ENCODE results near the gene ANKHD1.

DNA sequence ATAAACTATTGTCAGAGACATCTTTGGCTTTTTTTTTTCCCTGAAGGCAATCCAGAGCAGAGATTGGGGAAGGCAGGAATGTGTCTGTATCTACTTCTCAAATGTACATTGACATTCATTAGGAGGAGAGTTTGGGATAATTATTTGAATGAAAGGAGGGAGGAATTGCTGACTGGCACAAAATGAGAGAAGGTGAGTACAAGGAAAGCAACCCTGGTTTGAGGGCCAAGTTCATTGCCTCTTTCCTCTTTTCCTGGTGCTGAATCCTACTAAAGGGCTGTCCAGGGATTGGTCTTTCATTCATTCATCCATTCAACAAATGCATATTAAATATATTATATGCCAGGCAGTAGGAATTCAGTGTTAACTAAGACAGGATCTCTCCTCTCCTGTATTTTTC lies 18.8 kb upstream of the ANKHD1 start:
- TF ChIP-seq POLR2A (IDR thresholded peaks at IDR 0.05; ENCODE audit: low read length) (no peak), GATA1 (IDR thresholded peaks at IDR 0.05; ENCODE audit: low read depth, low read length) (no peak)

Measured in erythroblast (primary cell).